Colonic mucosa (tissue), 4 donors: ENCODE data around the gene RNF145. TPM values are rescaled to one million over a fixed set of nuclear protein-coding genes. Genes with fewer than 3 reads are reported as not detected.

Source experiments
- DNase-seq: peaks from one replicate; pipeline ENCODE4 v3.0.0-alpha.2; 2020
- H3K27ac ChIP-seq: fragments of 200-600 bp; one replicate; pipeline ENCODE4 v1.8.0; 2021
- H3K27me3 ChIP-seq: fragments of 200-600 bp; one replicate; pipeline ENCODE4 v1.8.0; 2021
- H3K36me3 ChIP-seq: fragments of 200-600 bp; one replicate; pipeline ENCODE4 v1.8.0; 2021
- H3K4me1 ChIP-seq: fragments of 200-600 bp; one replicate; pipeline ENCODE4 v1.8.0; 2021; ENCODE audit warnings: mild to moderate bottlenecking
- H3K4me3 ChIP-seq: fragments of 200-600 bp; one replicate; pipeline ENCODE4 v1.8.0; 2021
- H3K9ac ChIP-seq, 2 donors: one replicate each; pipeline ENCODE4 v1.7.0; 2013; ENCODE audit warnings: control low read depth in 2 of 2, low read depth in 2 of 2, low read length in 2 of 2
- H3K9me3 ChIP-seq: fragments of 200-600 bp; one replicate; pipeline ENCODE4 v1.8.0; 2021
- CTCF ChIP-seq: fragments of 200-600 bp; IDR thresholded peaks from one replicate; pipeline ENCODE4 v1.8.0; 2022; ENCODE audit warnings: antibody characterized with exemption, mild to moderate bottlenecking
- intact Hi-C: fragments of 100-400 bp; cut with DNase I; formaldehyde crosslinking; loops from one replicate; pipeline ENCODE4 v1.14.1; 2022
- total RNA-seq, 2 donors: library from RNA; stranded (reverse); fragmentation: NEBNext Ultra II Directional in 1 of 2; extraction: Animal tissue kit (Norgen Biotek cat#: 25700) in 1 of 2; gene quantifications; one replicate each; pipeline ENCODE4 v1.2.1, GENCODE V29; 2021
- donor health status: healthy.
- donor health status: DM: no; HTN: no; CAD: no.
- donor health status: DM: no; HTN: no; CAD: no.

RNF145 gene
- total RNA-seq, 2 donors from 2014 or later, result 58.8 to 92.3 TPM

GRCh38 chr5:159218595-159219023, 9.3 kb upstream of the RNF145 start:
- no peaks in the 10 kb centered on the region for H3K4me1 ChIP-seq
- H3K9ac ChIP-seq, result no peak overlapping the region
- H3K27ac ChIP-seq, result no peak overlapping the region
- no peak for TF ChIP-seq CTCF
- no peak overlapping the region for H3K4me3 ChIP-seq
- no peaks in the 10 kb centered on the region for H3K36me3 ChIP-seq
- H3K27me3 ChIP-seq, result no peaks in the 10 kb centered on the region
- intact Hi-C loops, result loop anchor here (5.0 kb wide), 1 partner anchor 39 kb away; no protein-coding TSS in a partner anchor
- no peaks in the 10 kb centered on the region for H3K9me3 ChIP-seq
- DNase-seq, result no peak

GRCh38 chr5:159217236-159217635, 7.9 kb upstream of the RNF145 start:
- Histone ChIP-seq H3K4me3 (no peak overlapping the region), H3K9ac (no peak overlapping the region), H3K27ac (no peak overlapping the region), H3K36me3 (no peaks in the 10 kb centered on the region), H3K9me3 (no peaks in the 10 kb centered on the region), H3K4me1 (no peaks in the 10 kb centered on the region), H3K27me3 (no peaks in the 10 kb centered on the region)
- no peak for TF ChIP-seq CTCF
- intact Hi-C loops, result loop anchor here (5.0 kb wide), 1 partner anchor 40 kb away; no protein-coding TSS in a partner anchor
- DNase-seq, result no peak

- intact Hi-C loops, result loop anchor here (5.0 kb wide), 1 partner anchor 41 kb away; no protein-coding TSS in a partner anchor
- H3K9me3 ChIP-seq, result no peaks in the 10 kb centered on the region
- DNase-seq, result no peak
- H3K27me3 ChIP-seq, result no peaks in the 10 kb centered on the region
- no peak overlapping the region for H3K9ac ChIP-seq
- no peak overlapping the region for H3K27ac ChIP-seq
- H3K36me3 ChIP-seq, result no peaks in the 10 kb centered on the region
- H3K4me3 ChIP-seq, result no peak overlapping the region
- TF ChIP-seq CTCF, result no peak
- no peaks in the 10 kb centered on the region for H3K4me1 ChIP-seq
These were observed 7.1 kb upstream of the RNF145 start for GRCh38 chr5:159216454-159216853.

GRCh38 chr5:159215886-159216285, 6.5 kb upstream of the RNF145 start:
- no peak overlapping the region for H3K27ac ChIP-seq
- H3K36me3 ChIP-seq, result no peaks in the 10 kb centered on the region
- H3K27me3 ChIP-seq, result no peaks in the 10 kb centered on the region
- no peak for TF ChIP-seq CTCF
- H3K4me3 ChIP-seq, result no peak overlapping the region
- H3K9ac ChIP-seq, result no peak overlapping the region
- H3K4me1 ChIP-seq, result no peaks in the 10 kb centered on the region
- H3K9me3 ChIP-seq, result no peaks in the 10 kb centered on the region
- intact Hi-C loops, result loop anchor here (5.0 kb wide), 1 partner anchor 41 kb away; no protein-coding TSS in a partner anchor
- DNase-seq, result no peak

GRCh38 chr5:159214486-159215271, 5.3 kb upstream of the RNF145 start:
- H3K9me3 ChIP-seq, result no peaks in the 10 kb centered on the region
- H3K4me1 ChIP-seq, result peaks cover 7% of the 10 kb centered on the region
- H3K4me3 ChIP-seq, result no peak overlapping the region
- H3K9ac ChIP-seq, result no peak overlapping the region
- no peak for TF ChIP-seq CTCF
- no peaks in the 10 kb centered on the region for H3K36me3 ChIP-seq
- DNase-seq, result no peak
- no peaks in the 10 kb centered on the region for H3K27me3 ChIP-seq
- H3K27ac ChIP-seq, result no peak overlapping the region
- intact Hi-C loops, result loop anchor here (5.0 kb wide), 1 partner anchor 43 kb away; no protein-coding TSS in a partner anchor
